Fibroblast of upper back skin (primary cell): ENCODE measurements around the gene IRS2.
"Not testable (repeated sequence)": the region's sequence is repeated elsewhere in the genome, so short reads cannot be mapped to it uniquely, and the experiment has no call there.

Source experiments
- DNase-seq: peaks from one replicate; pipeline ENCODE4 v3.0.0-alpha.2; 2013

The IRS2 gene

DNA sequence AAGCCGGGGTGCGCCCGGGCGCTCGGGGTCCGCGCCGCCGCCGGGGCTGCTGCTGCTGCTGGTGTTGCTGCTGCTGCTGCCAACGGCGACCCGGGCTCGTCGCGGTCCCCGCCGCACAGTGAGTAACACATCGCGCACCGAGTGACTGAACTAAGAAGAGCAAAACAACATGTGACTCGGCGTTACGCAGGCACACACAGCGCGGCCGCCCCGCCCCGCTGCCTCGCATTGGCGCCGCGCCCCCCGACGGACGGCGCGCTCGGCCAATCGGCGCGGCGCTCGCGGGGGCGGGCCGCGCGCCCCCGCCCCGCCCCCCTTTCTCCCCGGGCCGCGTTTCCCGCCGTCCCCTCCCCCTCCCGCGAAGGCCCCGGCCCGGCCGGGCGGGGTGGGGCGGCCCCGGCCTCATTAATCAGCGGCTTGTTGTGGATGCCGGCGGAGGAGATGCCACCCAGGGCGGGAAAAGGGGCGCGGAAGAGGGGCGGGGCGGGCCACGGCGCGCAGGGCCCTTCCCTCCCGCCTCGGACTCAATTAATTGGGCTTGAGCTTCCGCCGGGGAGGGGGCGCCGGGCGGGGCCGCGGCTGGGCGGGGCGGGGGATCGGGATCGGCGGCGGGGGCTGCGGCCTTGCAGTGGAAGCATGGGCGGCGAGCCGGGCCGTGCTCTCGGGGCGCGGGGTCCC, at the start of gene IRS2:
Gene IRS2 (minus strand): TSS at position 127 of the 678 bp plus-strand sequence. CDS start 530 bp downstream, outside the sequence.
- DNase-seq = peak; percentile 89

DNA sequence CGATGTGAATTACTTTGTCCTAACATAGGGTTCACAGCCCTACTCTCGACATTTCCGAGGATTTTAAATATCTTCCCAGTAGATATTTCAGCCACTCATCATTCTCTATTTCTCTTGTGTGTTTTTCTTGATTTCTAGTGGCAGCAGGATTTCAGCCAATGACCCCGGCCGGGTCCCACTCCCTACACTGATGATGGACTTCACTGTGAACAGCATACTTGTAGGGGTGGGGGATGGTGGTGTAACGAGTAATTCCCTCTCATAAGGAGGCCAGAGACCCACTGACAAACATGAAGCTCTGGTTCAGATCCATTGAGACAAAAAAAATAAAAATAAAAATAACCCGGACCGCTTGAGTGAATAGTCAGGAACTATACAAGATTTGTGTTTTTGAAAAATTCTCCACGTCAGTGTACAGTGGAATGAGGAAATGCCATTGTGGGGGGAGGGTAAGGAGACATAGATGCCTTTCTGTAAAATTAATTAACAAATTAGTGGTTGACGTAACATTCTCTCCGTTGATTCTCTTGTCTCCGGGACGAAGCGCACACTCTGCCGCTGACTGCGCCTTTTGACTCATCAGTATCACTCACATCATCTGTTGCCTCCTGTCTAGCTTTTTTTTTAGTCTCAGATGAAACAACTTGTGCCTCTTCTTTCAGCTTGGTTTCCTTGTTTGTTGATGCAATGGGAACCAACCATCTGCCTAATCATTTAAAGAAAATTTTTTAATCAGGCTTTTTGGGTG, 48.8 kb upstream of the IRS2 start:
- peak; percentile 43 for DNase-seq

DNA sequence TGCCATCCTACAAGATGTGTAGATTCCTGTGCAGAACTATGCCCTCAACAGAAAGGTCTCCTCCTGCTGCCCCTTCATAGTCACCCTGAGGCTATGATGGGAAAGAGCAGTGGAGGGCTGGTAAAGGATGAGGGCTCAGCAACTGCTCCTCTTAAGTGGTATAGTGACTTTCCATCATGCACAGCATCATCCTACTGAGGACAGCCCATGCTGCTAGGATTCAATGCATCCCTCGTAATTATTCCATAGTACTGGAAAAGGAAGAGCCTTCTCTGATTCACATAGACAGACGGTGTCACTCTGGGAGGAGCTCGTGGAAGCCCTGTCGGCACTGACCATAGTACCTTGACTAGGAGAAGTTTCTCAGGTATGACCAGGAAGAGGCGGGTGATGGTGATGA, 47.6 kb upstream of the IRS2 start:
- DNase-seq = no peak

GRCh38 chr13:109833071-109833470, 46.7 kb upstream of the IRS2 start:
- no peak for DNase-seq

GRCh38 chr13:109828591-109829316, 42.4 kb upstream of the IRS2 start:
- DNase-seq = not testable (repeated sequence)

DNA sequence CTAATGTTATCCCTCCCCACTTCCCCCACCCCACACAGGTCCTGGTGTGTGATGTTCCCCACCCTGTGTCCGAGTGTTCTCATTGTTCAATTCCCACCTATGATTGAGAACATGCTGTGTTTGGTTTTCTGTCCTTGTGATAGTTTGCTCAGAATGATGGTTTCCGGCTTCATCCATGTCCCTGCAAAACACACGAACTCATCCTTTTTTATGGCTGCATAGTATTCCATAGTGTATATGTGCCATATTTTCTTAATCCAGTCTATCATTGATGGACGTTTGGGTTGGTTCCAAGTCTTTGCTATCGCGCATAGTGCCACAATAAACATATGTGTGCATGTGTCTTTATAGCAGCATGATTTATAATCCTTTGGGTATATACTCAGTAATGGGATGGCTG, 36.8 kb upstream of the IRS2 start:
- not testable (repeated sequence) for DNase-seq

DNA sequence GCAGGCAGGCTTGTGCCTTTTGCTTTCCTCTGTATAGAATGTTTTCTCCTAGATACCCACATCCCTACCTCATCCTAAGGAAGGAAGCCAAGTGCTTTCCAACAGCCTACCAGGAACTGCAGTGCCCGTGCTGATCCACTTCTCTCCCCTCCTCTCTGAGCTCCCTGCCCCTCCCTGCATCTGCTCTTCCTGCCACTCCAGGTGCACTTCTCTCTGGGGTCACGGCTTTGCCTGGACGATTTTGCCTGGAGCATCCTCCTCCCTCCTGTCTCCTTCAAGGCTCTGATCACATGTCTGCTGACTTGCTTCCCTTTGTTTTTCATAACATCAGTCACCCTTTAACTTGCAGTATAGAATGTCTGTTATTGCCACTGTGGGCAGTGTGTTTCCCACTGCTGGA, 34.7 kb upstream of the IRS2 start:
- no peak for DNase-seq

DNA sequence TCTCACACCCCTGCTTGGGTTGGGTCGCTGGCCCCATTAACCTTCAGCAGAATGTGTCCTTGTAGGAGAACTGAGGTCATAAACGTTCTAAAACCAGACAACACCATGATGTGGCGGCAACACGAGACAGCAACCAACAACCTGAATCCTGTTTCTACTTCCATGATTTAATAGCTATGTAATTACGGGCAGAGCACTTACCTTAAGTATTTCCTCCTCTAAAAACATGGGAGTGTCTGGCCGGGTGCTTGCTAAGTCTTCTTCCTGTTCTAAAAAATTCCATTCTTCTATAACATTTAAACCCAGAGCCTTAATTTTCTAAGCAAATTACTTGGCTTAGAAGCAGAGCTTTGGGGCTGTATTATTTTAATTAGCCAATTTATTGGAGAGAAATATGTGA, 33.5 kb upstream of the IRS2 start:
- DNase-seq = no peak

DNA sequence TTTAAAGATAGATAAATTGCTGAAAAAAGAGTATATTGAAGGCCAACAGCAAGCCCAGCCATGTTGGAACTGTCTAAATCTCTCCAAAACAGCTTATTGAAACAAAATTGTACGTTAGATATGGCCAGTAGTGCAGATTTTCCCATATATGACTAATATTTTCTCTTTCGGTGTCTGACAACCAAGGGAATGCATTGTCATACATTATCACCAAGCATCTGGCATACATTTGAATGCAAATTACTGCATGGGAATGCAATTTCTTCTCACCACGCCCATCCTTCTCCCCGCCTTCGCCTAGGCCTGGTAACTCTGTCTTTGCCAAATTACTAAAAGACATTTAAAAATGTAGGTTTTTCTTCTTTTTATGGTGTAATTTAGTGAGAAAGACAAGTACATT, 32.5 kb upstream of the IRS2 start:
- peak; percentile 86 for DNase-seq

- DNase-seq = peak; percentile 47
Observed at GRCh38 chr13:109817591-109818535, 31.5 kb upstream of the IRS2 start.

GRCh38 chr13:109816808-109817203, 30.4 kb upstream of the IRS2 start:
- DNase-seq = peak; percentile 90

DNA sequence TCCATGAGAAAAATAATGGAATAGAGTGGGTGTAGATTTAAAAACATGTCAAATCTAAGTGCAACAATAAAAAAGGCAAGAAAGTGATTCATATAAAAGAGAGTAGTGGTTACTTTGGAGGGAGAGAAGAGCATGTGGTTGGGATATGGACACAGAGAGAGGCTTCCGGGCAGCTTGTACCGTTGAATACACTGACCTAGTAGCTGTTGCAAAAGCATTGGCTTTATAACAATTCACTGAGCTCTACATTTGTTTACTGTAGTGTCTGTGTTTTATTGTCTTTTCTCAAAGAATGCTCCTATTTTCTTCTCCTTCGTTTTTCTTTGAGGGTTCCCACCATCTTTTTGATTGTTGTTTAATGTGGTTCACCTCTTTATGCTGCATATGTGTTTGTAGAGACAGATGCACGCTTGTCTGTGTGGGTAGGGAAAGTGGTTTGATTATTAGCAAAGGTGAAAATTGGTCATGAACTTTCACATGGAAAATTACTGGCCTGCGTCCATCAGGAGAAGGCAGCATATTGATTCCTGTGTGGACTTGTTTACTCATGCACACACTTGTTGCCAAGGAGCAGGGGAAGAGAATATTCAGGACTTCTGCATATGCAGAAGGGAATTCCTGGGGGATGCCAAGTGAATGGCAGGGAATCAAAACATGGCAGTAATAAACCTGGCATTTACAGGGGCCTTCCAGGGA, 29.9 kb upstream of the IRS2 start:
- no peak for DNase-seq

- no peak for DNase-seq
Observed at GRCh38 chr13:109815651-109816050, 29.3 kb upstream of the IRS2 start.

GRCh38 chr13:109813663-109814062, 27.3 kb upstream of the IRS2 start:
- no peak for DNase-seq

DNA sequence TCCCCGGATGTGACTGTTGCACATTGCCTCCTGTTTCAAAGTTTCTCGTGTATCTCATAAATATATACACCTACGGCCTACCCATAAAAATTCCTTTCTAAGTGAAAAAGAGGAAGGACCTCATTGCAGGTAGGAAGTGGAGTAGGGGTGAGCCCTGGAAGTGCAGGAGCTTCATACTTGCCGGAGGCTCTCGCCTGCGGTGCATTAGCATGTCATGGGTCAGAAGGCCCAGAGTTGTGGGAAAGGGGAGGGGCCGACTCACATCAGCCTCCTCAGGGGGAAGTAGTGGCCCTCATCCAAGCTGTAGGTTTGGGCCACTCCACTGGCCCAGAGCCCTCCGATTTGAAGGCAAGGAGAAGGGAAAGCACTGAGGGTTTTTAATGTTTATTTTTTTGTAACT, 26.0 kb upstream of the IRS2 start:
- DNase-seq = no peak

- no peak for DNase-seq
Observed at GRCh38 chr13:109810761-109811510, 24.6 kb upstream of the IRS2 start.

- DNase-seq = no peak
Observed at GRCh38 chr13:109809216-109809932, 23.0 kb upstream of the IRS2 start.

DNA sequence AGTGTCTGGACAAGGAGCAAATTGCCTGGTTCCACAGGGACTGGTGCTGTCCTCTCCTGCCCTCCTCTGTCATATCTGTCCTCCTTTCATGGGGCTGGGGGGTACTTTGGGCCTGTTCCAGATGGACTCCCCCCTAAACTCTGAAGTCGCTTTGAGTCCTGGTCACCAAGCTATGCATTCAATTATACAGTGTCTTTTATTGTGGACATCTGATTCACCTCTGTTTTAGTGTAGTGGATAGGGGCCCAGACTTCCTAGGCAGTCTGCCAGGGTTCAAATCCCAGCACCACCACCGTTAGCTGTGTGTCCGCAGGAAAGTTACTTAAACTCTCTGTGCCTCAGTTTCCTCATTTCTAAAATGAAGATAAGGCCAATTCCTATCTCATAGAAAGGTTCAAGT, 21.0 kb upstream of the IRS2 start:
- DNase-seq = no peak

GRCh38 chr13:109804654-109805053, 18.3 kb upstream of the IRS2 start:
- no peak for DNase-seq

DNA sequence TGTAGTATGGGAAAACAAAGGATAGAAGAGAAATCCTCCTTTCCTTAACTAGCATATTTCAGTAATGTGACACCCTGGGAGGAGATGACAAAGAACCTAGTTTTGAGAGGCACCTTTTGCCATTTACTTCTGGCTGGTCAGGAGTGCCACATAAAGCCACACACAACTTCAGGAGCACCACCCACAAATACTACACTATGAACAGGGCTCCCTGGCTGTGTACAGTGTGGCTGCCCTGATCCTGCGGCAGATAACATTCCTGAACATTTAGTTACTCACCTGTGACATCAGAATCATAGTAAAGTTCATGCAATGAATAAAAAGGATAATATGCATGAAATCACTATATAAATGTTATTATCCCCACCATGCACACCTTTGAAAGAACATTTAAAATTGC, 17.4 kb upstream of the IRS2 start:
- no peak for DNase-seq

DNA sequence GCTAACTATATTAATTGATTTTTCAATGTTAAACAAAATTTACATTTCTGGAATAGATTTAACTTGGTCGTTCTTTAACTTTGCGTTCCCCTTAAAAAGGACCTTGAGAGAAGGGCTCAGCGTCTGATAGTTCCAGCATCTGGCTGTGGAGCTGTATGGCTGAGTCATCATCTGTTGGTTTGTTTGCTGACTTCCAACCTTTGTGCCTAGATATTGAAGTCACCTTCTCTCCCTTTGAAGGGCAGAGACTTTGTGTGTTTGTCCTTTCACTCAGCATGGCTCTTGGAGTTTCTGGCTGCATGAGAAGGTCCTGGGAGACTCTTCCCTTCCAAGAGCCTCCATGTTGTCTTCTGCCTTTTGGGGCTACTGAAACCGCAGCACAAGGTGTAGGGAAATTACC, 16.6 kb upstream of the IRS2 start:
- no peak for DNase-seq
